Peyer's patch (tissue), 4 donors: Measurements from ENCODE around the gene WDFY4. TPM values are rescaled to one million over a fixed set of nuclear protein-coding genes. Genes with fewer than 3 reads are reported as not detected.

Experiments
- DNase-seq, 3 donors: peaks; one replicate each; pipeline ENCODE4 v3.0.0-alpha.2; 2017 to 2019
- H3K27ac ChIP-seq, 4 donors: fragments of 200-600 bp; sonication (generic); one replicate each; pipeline ENCODE4 v1.5.1; 2016 to 2019
- H3K27me3 ChIP-seq, 2 donors: fragments of 200-600 bp; sonication (generic); one replicate each; pipeline ENCODE4 v1.5.1; 2019
- H3K36me3 ChIP-seq, 3 donors: fragments of 200-600 bp; sonication (generic); one replicate each; pipeline ENCODE4 v1.5.1; 2016 to 2019
- H3K4me1 ChIP-seq, 4 donors: fragments of 200-600 bp; sonication (generic); one replicate each; pipeline ENCODE4 v1.5.1; 2016 to 2019
- H3K4me3 ChIP-seq, 4 donors: fragments of 200-600 bp; sonication (generic); 1 replicate in 3 of 4; 2 replicates in 1 of 4; pipeline ENCODE4 v1.5.1; 2016 to 2019; ENCODE audit warnings: mild to moderate bottlenecking in 1 of 4
- H3K9me3 ChIP-seq, 4 donors: fragments of 200-600 bp; sonication (generic); one replicate each; pipeline ENCODE4 v1.5.1; 2016 to 2019; ENCODE audit warnings: mild to moderate bottlenecking in 1 of 4
- CTCF ChIP-seq, 6 experiments: fragments of 450-650 bp in 4 of 6; fragments of 200-600 bp in 2 of 6; sonication (generic) in 1 of 6; IDR thresholded peaks; one replicate each; pipeline ENCODE4 v1.5.1; 2017 to 2019; ENCODE audit warnings: antibody characterized with exemption in 6 of 6, mild to moderate bottlenecking in 3 of 6, moderate library complexity in 1 of 6
- POLR2A ChIP-seq, 2 donors: fragments of 450-650 bp; IDR thresholded peaks; one replicate each; pipeline ENCODE4 v1.5.1; 2017; ENCODE audit warnings: antibody characterized with exemption in 2 of 2, mild to moderate bottlenecking in 2 of 2, moderate library complexity in 2 of 2
- total RNA-seq, 4 donors: library from RNA; depleted of rRNA; stranded (reverse); fragments of >200 nt; gene quantifications; one replicate each; pipeline ENCODE4 v1.1.0, GENCODE V29; 2016

Gene WDFY4
- total RNA-seq, 4 donors from 2014 or later: 0.53 to 102 (median 4.6) TPM

GRCh38 chr10:48703531-48704122 is 19.0 kb downstream of the WDFY4 start:
- DNase-seq: no peak

GRCh38 chr10:48704156-48704555 is 19.5 kb downstream of the WDFY4 start:
- Histone ChIP-seq H3K4me1 (peaks cover 0 to 17% (median 0%) of the 10 kb centered on the region in 4 donors), H3K9me3 (no peaks in the 10 kb centered on the region), H3K4me3 (no peak overlapping the region), H3K36me3 (no peaks in the 10 kb centered on the region), H3K27ac (no peak overlapping the region), H3K27me3 (no peaks in the 10 kb centered on the region)
- DNase-seq: no peak
- TF ChIP-seq POLR2A (IDR thresholded peaks at IDR 0.05) (no peak), CTCF (IDR thresholded peaks at IDR 0.05) (no peak)

More at GRCh38 chr10:48703531-48704122, 19.0 kb downstream of the WDFY4 start:
- Histone ChIP-seq H3K27ac (no peak overlapping the region), H3K4me1 (peaks cover 0 to 17% (median 0%) of the 10 kb centered on the region in 4 donors), H3K9me3 (no peaks in the 10 kb centered on the region), H3K27me3 (no peaks in the 10 kb centered on the region), H3K4me3 (no peak overlapping the region), H3K36me3 (no peaks in the 10 kb centered on the region)
- TF ChIP-seq CTCF (IDR thresholded peaks at IDR 0.05) (no peak), POLR2A (IDR thresholded peaks at IDR 0.05) (no peak)

- TF ChIP-seq CTCF (IDR thresholded peaks at IDR 0.05) (no peak), POLR2A (IDR thresholded peaks at IDR 0.05) (no peak)
- Histone ChIP-seq H3K9me3 (no peaks in the 10 kb centered on the region), H3K36me3 (no peaks in the 10 kb centered on the region), H3K27me3 (no peaks in the 10 kb centered on the region), H3K27ac (no peak overlapping the region), H3K4me3 (no peak overlapping the region), H3K4me1 (peaks cover 0 to 17% (median 0%) of the 10 kb centered on the region in 4 donors)
- DNase-seq: no peak
These were observed 20.8 kb downstream of the WDFY4 start for GRCh38 chr10:48705401-48705938.

- no peak for DNase-seq
- H3K27ac ChIP-seq: no peak overlapping the region
- H3K4me1 ChIP-seq: peaks cover 0 to 5% (median 0%) of the 10 kb centered on the region in 4 donors
- H3K4me3 ChIP-seq: no peak overlapping the region
- no peaks in the 10 kb centered on the region for H3K36me3 ChIP-seq
- H3K27me3 ChIP-seq: no peaks in the 10 kb centered on the region
- H3K9me3 ChIP-seq: no peaks in the 10 kb centered on the region
- TF ChIP-seq POLR2A (IDR thresholded peaks at IDR 0.05): no peak
- TF ChIP-seq CTCF (IDR thresholded peaks at IDR 0.05): no peak
These were observed 22.8 kb downstream of the WDFY4 start for GRCh38 chr10:48707472-48707871.

- H3K27ac ChIP-seq: no peak overlapping the region
- no peaks in the 10 kb centered on the region for H3K27me3 ChIP-seq
- H3K9me3 ChIP-seq: no peaks in the 10 kb centered on the region
- H3K36me3 ChIP-seq: no peaks in the 10 kb centered on the region
- H3K4me3 ChIP-seq: no peak overlapping the region
- H3K4me1 ChIP-seq: peaks cover 0 to 5% (median 0%) of the 10 kb centered on the region in 4 donors
- no peak for TF ChIP-seq CTCF (IDR thresholded peaks at IDR 0.05)
- no peak for TF ChIP-seq POLR2A (IDR thresholded peaks at IDR 0.05)
- DNase-seq: no peak
These were observed 23.5 kb downstream of the WDFY4 start for GRCh38 chr10:48708144-48708543.
